GM18511 (cell line): ENCODE data around the gene TCF15.
"Not testable (repeated sequence)": the region's sequence is repeated elsewhere in the genome, so short reads cannot be mapped to it uniquely, and the experiment has no call there.

Source experiments
- ATAC-seq: cut with Tn5 transposase; IDR thresholded peaks from one replicate; pipeline ENCODE4 v1.9.1; 2021; ENCODE audit warnings: mild to moderate bottlenecking, moderate library complexity; ENCODE audit not compliant: unreplicated experiment

The TCF15 gene

GRCh38 chr20:642398-643174 lies 32.5 kb upstream of the TCF15 start:
- ATAC-seq = no peak

GRCh38 chr20:642013-642397 lies 31.9 kb upstream of the TCF15 start:
- ATAC-seq = not testable (repeated sequence)

- ATAC-seq = no peak
Measured at GRCh38 chr20:641516-641875, 31.4 kb upstream of the TCF15 start.

GRCh38 chr20:640674-641515 lies 30.8 kb upstream of the TCF15 start:
- ATAC-seq = no peak

- ATAC-seq = no peak
Measured at GRCh38 chr20:638579-638978, 28.5 kb upstream of the TCF15 start.

GRCh38 chr20:637559-637958 lies 27.4 kb upstream of the TCF15 start:
- ATAC-seq = no peak

GRCh38 chr20:635893-636338 lies 25.8 kb upstream of the TCF15 start:
- no peak for ATAC-seq

- ATAC-seq = no peak
Measured at GRCh38 chr20:635028-635892, 25.2 kb upstream of the TCF15 start.

GRCh38 chr20:634148-634925 lies 24.2 kb upstream of the TCF15 start:
- ATAC-seq = no peak

- no peak for ATAC-seq
Measured at GRCh38 chr20:631101-631500, 21.0 kb upstream of the TCF15 start.

- ATAC-seq = no peak
Measured at GRCh38 chr20:626579-626978, 16.5 kb upstream of the TCF15 start.

GRCh38 chr20:625360-625932 lies 15.3 kb upstream of the TCF15 start:
- ATAC-seq = no peak

- no peak for ATAC-seq
Measured at GRCh38 chr20:623704-624103, 13.6 kb upstream of the TCF15 start.

GRCh38 chr20:623021-623420 lies 12.9 kb upstream of the TCF15 start:
- no peak for ATAC-seq

GRCh38 chr20:622161-622560 lies 12.1 kb upstream of the TCF15 start:
- ATAC-seq = no peak

GRCh38 chr20:621125-621756 lies 11.1 kb upstream of the TCF15 start:
- no peak for ATAC-seq

GRCh38 chr20:620246-620645 lies 10.1 kb upstream of the TCF15 start:
- ATAC-seq = no peak

GRCh38 chr20:618980-619379 lies 8.9 kb upstream of the TCF15 start:
- no peak for ATAC-seq

- ATAC-seq = no peak
Measured at GRCh38 chr20:617934-618690, 8.0 kb upstream of the TCF15 start.
